GM11168 (cell line): ENCODE measurements around the gene BUB1B.

Experiments used
- in situ Hi-C: fragments of 300-500 bp; cut with MboI; formaldehyde crosslinking; loops from one replicate; pipeline ENCODE4 v1.12.0; 2022; ENCODE audit warnings: low sequenced_read_pairs; ENCODE audit not compliant: unreplicated experiment

Gene BUB1B

DNA sequence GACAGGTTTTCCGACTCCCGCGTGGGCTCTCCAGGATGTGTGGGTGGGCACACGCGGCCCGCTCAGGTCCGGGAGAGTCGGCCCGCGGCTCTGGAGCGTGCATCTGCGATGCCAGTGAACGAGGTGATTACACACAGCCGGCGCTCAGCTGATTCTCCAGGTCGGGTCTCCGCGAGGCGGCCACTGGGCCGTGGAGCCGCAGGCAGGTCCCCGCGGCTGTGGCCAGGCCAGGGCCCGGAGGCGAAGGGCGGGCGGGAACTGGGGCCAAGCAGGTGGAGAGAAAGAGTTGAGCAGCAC, 91.2 kb downstream of the BUB1B start:
- in situ Hi-C loops: no loop called here

DNA sequence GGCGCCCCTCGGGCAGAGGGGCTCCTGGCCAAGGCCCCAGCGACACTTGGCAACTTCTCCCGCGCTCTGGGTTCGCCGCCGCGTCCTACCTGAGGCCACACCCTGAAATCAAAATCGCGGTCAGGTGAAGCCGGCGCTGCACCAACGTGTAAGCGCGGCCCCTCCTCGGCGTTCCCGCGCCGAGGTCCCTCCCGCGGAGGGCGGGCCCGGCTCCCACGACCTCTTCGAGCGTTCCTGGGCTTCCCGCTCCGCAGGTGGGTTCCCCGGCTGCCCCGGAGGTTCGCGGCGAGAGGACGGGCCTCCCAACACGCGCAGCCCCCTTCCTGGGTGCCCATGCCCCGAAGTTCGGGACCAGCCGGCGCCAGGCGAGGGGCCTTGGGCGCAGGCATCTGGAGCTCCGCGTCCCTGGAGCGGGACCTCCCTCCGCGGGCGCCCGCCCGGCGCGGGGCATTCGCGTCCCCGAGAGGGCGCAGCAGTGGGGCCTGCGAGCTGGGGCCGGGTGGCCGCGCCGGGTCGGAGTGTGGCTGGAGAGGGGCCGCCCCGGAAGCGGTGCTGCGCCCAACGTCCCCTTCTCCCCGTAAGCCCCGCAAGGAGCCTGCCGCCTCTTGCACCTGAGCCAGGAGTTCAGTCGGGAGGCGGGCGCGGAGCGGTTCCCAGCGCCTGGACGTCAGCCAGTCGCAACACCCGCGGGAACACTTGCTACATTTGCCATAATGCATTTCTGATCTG, 91.7 kb downstream of the BUB1B start:
- in situ Hi-C loops: no loop called here

DNA sequence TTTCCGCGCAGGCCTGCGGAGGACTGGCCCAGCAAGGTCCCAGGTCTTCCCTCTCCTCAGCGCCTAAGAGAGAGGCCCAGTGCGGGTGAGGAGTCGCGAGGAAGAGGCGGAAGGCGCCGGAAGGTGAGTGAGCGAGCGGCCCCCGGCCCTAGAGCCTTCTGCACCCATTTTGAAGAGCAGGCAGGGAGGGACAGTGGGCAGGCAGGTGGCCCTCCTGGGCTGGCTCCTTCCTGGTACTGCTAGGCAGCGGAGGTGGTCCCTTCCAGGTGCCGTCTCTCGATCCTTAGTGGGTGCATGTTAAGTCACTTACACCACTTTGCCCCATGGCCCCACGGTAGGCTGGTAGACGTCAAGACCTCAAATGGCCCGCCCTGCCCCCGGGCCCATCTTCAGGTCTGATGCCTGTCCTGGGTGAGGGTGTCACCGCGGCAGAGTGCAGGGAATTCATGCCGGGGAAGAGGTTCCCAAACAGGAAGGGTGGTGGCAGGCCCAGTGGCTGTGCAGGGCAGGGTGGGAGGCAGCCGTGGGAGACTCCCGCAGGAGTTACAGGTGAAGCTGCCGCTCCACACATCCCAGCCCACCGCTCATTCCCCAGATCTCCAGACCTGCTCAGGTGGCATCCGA, 92.4 kb downstream of the BUB1B start:
- in situ Hi-C loops: no loop called here

DNA sequence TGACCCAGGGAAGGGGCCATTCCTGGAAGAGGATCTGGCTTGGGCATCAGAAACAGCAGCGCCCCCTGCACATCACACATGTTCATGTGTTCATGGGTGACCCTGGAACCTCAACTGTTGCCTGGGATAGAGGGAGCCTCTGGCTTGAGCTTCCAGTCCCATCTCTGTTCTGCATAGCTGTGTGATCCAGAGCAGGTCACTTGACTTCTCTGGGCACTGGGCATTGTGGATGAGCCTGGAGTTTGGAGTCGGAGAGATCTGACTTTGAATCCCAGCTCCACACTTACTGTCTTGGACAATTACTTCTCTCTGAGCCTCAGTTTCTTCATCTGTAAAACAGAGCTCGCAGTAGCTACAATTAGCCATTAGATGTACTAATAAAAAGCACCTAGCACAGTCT, 93.6 kb downstream of the BUB1B start:
- in situ Hi-C loops: no loop called here

DNA sequence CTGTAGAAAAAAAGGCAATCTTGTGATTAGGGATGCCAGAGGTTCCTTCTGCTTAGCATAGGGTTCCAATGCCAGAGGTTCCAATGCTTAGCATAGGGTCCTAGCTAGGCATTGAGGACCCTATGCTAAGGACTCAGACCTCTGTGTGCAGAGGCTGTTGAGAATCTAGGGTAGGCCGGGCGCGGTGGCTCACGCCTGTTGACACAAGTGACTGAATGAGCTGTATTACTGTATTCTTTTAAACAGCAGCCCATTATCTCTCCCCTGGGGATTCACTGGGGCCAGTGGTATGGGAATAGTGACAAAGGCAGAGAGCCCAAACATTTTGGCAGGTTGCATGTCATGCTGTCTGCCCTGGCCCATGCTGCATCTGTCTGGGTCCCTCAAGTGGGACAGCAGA, 94.2 kb downstream of the BUB1B start:
- in situ Hi-C loops: no loop called here

DNA sequence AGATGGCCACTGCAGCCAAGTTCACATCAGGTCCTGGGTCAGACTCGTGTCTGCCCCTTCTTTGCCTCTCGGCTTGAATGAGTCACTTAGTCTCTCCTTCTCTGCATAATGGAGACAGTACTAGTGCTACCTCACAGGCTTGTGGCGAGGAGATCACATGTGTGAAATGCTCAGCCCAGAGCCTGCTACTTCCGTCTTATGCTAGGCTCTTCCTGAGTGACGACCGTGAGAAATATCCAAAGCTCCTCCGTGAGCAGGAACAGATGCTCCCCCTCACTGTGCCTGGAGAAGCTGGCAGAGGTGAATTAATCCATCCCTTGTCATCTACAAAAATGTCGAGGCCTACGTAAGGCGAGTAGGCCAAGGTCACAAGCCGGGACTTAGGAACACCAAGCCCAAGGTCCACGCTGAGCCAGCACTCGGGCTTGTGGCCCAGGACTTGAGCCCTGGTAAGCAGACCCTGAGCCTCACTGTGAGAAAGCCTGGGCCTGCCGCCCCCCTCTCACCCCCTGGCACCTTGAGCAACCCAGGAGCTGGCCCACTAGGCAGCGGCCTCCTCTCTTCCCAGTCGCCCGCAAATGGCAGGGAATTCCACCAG, 95.9 kb downstream of the BUB1B start:
- in situ Hi-C loops: no loop called here

DNA sequence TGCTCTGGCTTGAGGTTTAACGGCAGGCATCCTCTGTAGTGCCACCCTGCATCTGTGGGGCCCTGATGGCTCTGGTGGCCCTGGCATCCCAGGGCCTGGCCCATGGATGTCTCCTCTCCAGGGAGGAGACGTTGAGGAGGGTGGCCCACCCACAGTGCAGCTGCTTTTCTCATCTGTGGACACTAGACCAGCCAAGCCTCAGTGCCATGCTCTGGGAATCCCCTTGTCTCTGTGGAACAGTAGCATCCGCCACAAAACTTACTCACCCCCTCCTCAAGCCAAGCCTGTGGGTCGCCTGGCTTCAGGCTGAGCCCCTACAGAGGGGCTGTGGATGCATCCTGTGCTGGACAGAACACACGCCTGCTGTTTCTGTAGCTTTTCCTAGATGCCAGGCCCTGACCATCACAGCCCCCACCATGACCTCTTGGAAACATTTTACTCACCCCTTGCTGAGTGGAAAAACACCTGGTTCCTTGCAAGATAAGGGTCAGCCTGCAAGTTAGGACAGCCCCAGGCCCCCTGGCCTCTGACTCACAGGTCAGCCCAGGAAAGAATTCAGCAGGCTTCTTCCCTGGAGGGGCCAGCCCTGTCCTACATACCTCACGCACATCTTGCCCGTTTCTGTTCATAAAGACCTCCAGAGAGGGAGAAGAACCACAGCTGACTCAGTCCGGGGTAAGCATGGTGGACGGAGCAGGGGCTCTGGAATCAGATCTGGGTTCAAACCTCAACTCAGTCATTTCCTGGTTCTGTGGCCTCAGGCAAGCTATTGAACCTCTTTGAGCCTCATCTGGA, 97.0 kb downstream of the BUB1B start:
- in situ Hi-C loops: no loop called here

DNA sequence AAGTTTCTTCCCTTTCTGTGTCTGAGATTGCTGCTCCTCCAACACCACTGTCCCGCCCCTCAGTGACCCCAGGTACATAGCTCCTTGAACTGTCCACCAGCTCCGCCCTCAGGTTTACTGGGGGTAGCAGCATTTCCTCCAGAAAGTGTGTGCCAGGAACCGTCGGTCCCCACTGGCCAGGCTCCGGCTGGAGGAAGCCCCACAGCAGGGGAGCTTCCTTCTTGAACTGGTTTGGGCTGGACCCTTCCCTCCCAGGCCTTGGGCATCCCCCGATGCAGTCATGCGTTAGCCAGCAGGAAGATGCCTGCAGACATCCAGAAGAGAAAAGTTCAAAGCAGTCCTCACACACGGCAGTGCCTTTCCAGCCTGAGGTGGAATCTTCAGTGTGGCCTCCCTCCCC, 97.7 kb downstream of the BUB1B start:
- in situ Hi-C loops: no loop called here

DNA sequence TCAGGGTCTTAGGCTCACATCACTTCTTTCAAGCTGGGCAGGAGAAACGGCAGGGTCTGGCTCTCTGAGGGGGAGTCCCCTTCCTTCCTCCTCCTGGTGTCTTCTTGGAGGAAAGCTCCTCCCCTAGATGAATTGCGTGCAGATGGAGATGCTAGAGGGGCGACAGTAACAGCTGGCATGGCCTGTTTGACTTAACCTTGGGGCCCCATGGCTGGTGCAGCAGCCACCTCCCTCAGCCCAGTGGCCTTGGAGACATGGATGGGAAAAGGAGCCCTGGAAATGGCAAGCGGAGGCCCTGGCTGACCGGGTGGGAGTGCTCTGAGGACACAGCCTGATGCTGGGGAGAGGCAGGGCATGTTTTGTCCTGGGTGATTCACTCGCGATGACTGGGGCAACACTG, 98.2 kb downstream of the BUB1B start:
- in situ Hi-C loops: no loop called here

DNA sequence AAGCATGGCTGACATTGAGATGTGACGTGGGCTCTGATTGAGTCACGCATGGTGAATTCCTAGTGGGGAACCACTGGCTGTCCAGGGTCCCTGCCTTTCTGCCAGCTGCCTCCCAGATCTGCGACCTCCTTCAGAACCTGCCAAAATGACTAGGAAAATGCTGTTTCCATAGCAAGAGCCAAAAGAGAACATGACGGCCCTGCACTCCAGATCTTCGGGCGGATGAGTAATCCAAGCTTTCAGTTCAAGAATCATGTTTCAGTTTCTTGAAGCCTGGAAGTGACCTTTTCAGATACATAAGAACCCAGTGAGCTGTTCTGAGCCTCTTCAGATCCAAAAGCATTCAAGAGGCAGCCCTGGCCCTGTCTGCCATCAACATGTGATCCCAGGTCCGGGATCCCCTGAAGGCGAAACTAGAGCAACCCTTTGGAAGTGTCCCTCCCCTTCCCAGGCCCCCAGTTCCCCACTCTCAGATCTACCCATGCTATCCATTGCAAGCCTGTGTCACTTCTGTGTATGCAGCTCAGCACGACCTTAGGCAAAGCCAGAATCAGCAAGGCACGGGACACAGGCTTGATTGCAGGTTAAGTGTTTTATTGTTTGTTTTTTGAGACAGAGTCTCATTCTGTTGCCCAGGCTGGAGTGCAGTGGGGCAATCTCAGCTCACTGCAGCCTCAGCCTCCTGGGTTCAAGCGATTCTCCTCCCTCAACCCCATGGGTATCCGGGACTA, 102.3 kb downstream of the BUB1B start:
- in situ Hi-C loops: no loop called here

DNA sequence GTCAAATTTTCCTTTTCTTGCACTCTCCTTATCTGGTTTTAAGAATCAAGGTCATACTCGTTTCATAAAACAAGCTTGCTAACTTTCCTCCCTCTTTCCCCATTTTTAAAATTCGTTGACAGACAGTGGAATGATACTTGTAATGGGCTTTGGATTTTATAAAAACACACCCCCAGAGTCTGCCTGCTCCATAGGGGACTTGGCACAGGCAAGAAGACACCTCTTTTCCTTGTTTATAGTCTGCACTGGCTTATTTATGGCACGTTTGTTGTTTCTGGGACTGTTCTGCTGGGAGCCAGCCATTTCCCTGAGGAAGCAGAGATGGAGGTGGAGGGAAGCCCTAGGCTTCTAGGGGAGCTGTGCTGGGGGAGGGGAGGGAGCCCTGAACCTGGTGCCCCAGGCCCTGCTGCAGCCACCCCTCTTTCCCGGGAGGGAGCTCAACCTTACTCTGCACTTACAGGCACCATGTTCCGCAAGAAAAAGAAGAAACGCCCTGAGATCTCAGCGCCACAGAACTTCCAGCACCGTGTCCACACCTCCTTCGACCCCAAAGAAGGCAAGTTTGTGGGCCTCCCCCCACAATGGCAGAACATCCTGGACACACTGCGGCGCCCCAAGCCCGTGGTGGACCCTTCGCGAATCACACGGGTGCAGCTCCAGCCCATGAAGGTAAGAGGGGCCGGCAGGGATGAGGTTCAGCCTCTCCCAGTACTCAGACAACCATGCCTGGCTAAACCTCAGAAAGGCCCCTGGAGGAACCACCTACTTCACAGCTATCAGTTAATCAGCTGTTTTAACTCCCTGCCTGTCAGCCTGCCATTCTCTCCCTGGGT, 103.7 kb downstream of the BUB1B start:
- in situ Hi-C loops: no loop called here

DNA sequence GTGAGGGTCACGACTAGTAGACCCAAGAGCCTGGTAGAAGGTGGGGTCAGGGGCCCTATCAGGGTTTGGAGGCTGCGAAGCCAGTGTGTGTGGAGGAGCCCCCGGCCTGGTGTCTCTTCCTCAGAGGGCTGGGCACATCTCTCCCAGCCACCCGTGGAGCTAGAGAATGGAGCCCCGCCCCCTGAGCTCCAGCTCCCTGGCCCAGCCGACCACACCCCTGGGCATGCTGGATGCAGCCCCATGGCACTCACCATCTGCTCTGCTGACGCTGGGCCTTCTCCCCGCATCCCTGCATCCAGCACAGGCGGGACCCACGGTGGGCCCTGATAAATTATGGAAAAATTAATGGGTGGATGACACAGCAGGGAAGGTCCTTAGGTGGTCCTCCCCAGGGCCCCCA, 104.5 kb downstream of the BUB1B start:
- in situ Hi-C loops: no loop called here

DNA sequence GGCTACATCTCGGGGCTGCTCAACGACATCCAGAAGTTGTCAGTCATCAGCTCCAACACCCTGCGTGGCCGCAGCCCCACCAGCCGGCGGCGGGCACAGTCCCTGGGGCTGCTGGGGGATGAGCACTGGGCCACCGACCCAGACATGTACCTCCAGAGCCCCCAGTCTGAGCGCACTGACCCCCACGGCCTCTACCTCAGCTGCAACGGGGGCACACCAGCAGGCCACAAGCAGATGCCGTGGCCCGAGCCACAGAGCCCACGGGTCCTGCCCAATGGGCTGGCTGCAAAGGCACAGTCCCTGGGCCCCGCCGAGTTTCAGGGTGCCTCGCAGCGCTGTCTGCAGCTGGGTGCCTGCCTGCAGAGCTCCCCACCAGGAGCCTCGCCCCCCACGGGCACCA, 105.0 kb downstream of the BUB1B start:
- in situ Hi-C loops: no loop called here

DNA sequence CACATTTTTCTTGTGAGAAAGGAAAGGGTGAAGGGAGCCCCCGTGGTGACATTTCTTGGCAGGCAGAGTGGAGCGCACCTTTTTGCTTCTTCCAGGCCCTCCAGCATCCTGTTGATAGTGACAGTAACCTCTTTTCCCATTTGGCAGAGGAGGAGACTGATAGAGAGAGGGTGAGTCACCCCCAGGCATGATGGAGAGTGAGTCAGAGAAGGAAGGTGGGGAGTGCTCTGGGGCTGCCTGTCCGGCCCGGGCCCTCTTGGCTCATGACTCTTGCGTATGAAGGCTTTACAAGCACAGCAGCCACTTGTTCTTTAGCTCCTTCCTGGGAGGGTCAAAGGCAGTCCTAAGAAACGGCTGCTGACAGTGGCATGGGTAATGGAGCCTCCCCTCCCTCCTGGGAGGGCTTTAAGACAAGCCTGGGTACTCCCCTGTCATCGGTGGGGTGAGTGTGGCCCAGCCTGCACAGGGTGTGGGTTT, 106.0 kb downstream of the BUB1B start:
- in situ Hi-C loops: no loop called here

DNA sequence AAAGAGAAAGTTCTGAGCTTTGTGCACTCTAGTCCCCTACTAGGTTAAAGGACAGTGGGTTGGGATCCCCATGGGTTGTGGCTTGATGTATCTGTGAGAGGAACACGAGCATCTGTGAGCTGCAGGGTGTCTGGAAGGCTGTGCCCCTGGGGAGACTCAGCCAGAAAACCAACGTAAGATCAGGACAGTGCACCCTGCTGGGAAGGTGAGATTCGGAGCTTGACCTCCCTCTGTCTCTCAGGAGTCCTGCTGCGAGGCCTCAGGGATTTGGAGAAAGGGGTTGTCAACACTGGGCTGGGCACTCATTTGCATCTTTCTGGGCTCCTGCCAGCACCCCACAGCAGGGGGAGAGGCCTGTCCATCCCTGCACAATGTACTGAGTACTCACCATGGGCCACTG, 106.8 kb downstream of the BUB1B start:
- in situ Hi-C loops: no loop called here

DNA sequence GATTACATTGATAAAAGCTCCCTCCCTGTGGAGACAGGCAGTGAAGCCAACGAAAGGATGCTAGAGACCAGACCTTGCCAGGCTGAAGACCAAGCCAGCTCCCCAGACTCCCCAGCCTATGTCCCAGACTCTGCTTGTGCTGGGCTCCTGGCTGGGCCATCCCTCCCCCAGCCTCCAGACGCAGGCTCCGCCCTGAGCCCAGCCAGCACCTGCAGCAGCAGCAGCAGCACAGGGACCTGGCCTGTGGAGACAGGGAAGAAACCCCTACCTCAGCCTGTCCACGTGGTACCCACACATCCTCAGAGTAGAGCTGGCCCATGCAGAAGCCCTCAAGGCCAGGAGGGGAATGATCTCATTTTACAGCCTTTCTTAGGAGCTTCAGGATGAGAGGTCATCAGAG, 108.7 kb downstream of the BUB1B start:
- in situ Hi-C loops: loop anchor here (5.0 kb wide), 2 partner anchors 52 to 222 kb away; no protein-coding TSS in a partner anchor

DNA sequence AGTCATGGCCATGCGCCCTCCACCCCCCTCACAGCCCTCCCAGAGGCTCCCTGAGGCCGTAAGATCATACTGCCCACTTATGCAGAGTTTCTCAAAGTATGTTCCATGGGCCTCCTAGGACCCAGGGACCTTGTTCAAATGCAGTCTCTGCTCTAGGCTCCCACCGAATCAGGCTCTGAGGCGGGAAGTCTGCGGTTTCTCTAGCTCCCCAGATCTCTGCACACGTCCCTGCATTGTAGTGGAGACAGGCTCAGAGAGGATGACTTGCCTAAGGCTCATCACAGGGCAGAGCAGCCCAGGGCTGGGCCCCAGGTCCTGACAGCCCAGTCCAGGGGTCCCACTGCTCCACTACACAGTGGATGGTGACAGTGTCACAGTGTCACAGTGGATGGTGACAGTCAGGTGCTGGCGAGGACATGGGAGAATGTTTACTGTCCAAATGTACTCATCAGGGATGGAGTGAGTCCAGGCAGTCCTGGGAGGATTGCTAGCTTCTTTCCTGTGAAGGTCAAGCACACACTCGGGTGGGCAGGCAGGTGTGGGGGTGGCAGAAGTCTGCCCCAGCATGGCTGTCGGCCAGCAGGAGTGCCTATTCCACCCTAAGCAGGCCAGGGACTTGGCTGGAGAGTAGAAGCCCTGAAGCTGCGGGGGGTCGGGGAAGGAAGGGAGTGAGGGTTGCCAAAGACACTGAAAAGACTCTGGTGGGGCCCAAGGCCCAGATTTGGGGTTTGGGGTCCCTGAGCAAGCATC, 109.6 kb downstream of the BUB1B start:
- in situ Hi-C loops: loop anchor here (5.0 kb wide), 2 partner anchors 53 to 223 kb away; no protein-coding TSS in a partner anchor
